Lower leg skin (tissue), 4 donors: ENCODE data around the gene STARD10. TPM values are rescaled to one million over a fixed set of nuclear protein-coding genes. Genes with fewer than 3 reads are reported as not detected.
A peak's percentile ranks its signal among the peaks of the same experiment; 100 is the strongest.

Experiments
- DNase-seq, 2 donors: peaks; one replicate each; pipeline ENCODE4 v3.0.0-alpha.2; 2019; ENCODE audit warnings: low spot score in 2 of 2
- H3K4me3 ChIP-seq: fragments of 200-600 bp; sonication (generic); 2 replicates; pipeline ENCODE4 v1.5.1; 2017; ENCODE audit warnings: mild to moderate bottlenecking, low read depth; ENCODE audit not compliant: poor library complexity, severe bottlenecking
- CTCF ChIP-seq, 3 donors: fragments of 450-650 bp; IDR thresholded peaks; one replicate each; pipeline ENCODE4 v1.5.1; 2016; ENCODE audit warnings: antibody characterized with exemption in 3 of 3, mild to moderate bottlenecking in 3 of 3, moderate library complexity in 2 of 3
- POLR2A ChIP-seq, 2 donors: fragments of 450-650 bp; IDR thresholded peaks; one replicate each; pipeline ENCODE4 v1.6.1; 2016 to 2017; ENCODE audit warnings: antibody characterized with exemption in 2 of 2, mild to moderate bottlenecking in 1 of 2, moderate library complexity in 1 of 2
- WGBS, 2 donors: methylation state at CpG; one replicate each; pipeline ENCODE4 v1.1.5; 2018; 5-methylcytosine and 5-hydroxymethylcytosine counted together
- intact Hi-C: fragments of 100-400 bp; cut with DNase I; formaldehyde crosslinking; loops from one replicate; pipeline ENCODE4 v1.15.0; 2023; ENCODE audit warnings: low total_unique reads
- total RNA-seq, 4 donors: library from RNA; depleted of rRNA; stranded (reverse); fragments of >200 nt; gene quantifications; one replicate each; pipeline ENCODE4 v1.1.0, GENCODE V29; 2016

Gene STARD10
- total RNA-seq, 4 donors from 2014 or later = 90.3 to 119 (median 110) TPM

GRCh38 chr11:72740060-72740424 is 53.8 kb downstream of the STARD10 start:
- WGBS, 2 donors = 96 to 97% methylated on average over 2 of the region's 2 CpGs
- TF ChIP-seq CTCF (IDR thresholded peaks at IDR 0.05) (no peak), POLR2A (IDR thresholded peaks at IDR 0.05) (no peak)
- intact Hi-C loops = no loop called here
- DNase-seq = no peak
- H3K4me3 ChIP-seq = no peak overlapping the region

- WGBS, 2 donors = 87 to 88% methylated on average over 10 of the region's 10 CpGs
- no peak for DNase-seq
- no peak for TF ChIP-seq CTCF (IDR thresholded peaks at IDR 0.05)
- no peak for TF ChIP-seq POLR2A (IDR thresholded peaks at IDR 0.05)
- intact Hi-C loops = no loop called here
- no peak overlapping the region for H3K4me3 ChIP-seq
Observed at GRCh38 chr11:72739240-72740059, 54.4 kb downstream of the STARD10 start.

GRCh38 chr11:72738199-72739141 is 55.4 kb downstream of the STARD10 start:
- peak in 1 of 2 donors; percentile 92 for DNase-seq
- WGBS, 2 donors = 73 to 86% methylated on average over 10 to 11 of the region's 11 CpGs
- H3K4me3 ChIP-seq = no peak overlapping the region
- no peak for TF ChIP-seq CTCF (IDR thresholded peaks at IDR 0.05)
- no peak for TF ChIP-seq POLR2A (IDR thresholded peaks at IDR 0.05)
- intact Hi-C loops = no loop called here

- intact Hi-C loops = no loop called here
- H3K4me3 ChIP-seq = no peak overlapping the region
Observed at GRCh38 chr11:72737336-72737735, 56.5 kb downstream of the STARD10 start.

More at GRCh38 chr11:72737336-72737735, 56.5 kb downstream of the STARD10 start:
- TF ChIP-seq CTCF (IDR thresholded peaks at IDR 0.05) (no peak), POLR2A (IDR thresholded peaks at IDR 0.05) (no peak)
- DNase-seq = no peak
- 83 to 87% methylated on average over 1 of the region's 1 CpG for WGBS, 2 donors
